Vagina (tissue), 2 donors: Measurements from ENCODE around the gene CNDP1. TPM values are rescaled to one million over a fixed set of nuclear protein-coding genes. Genes with fewer than 3 reads are reported as not detected.

Source experiments
- DNase-seq, 2 donors: peaks; one replicate each; pipeline ENCODE4 v3.0.0-alpha.2; 2017; ENCODE audit errors: extremely low spot score in 2 of 2
- H3K27ac ChIP-seq: fragments of 200-600 bp; sonication (generic); one replicate; pipeline ENCODE4 v1.5.1; 2019
- H3K27me3 ChIP-seq: fragments of 200-600 bp; sonication (generic); one replicate; pipeline ENCODE4 v1.5.1; 2019
- H3K36me3 ChIP-seq, 2 donors: fragments of 200-600 bp; sonication (generic); one replicate each; pipeline ENCODE4 v1.5.1; 2017 to 2019
- H3K4me1 ChIP-seq: fragments of 200-600 bp; sonication (generic); one replicate; pipeline ENCODE4 v1.5.1; 2019
- H3K4me3 ChIP-seq, 2 donors: fragments of 200-600 bp; sonication (generic); 1 replicate in 1 of 2; 2 replicates in 1 of 2; pipeline ENCODE4 v1.5.1; 2016 to 2019
- H3K9me3 ChIP-seq: fragments of 200-600 bp; sonication (generic); one replicate; pipeline ENCODE4 v1.5.1; 2019
- CTCF ChIP-seq, 3 experiments: fragments of 450-650 bp in 2 of 3; fragments of 200-600 bp in 1 of 3; sonication (generic) in 1 of 3; IDR thresholded peaks; one replicate each; pipeline ENCODE4 v1.5.1; 2017 to 2019; ENCODE audit warnings: antibody characterized with exemption in 3 of 3, mild to moderate bottlenecking in 2 of 3, moderate library complexity in 2 of 3
- POLR2A ChIP-seq, 2 donors: fragments of 450-650 bp; IDR thresholded peaks; one replicate each; pipeline ENCODE4 v1.6.1; 2017; ENCODE audit warnings: antibody characterized with exemption in 2 of 2, mild to moderate bottlenecking in 2 of 2, moderate library complexity in 2 of 2
- POLR2AphosphoS5 ChIP-seq, 2 donors: sonication (generic); formaldehyde crosslinking; IDR thresholded peaks; one replicate each; pipeline ENCODE4 v1.9.0; 2017; ENCODE audit warnings: antibody characterized with exemption in 2 of 2, mild to moderate bottlenecking in 2 of 2, low read depth in 1 of 2; ENCODE audit not compliant: insufficient read depth in 1 of 2
- intact Hi-C: fragments of 100-400 bp; cut with DNase I; formaldehyde crosslinking; loops from one replicate; pipeline ENCODE4 v1.15.1; 2023
- total RNA-seq: library from RNA; depleted of rRNA; stranded (reverse); fragments of >200 nt; gene quantifications from one replicate; pipeline ENCODE4 v1.2.3, GENCODE V29; 2016

Gene CNDP1
- total RNA-seq, 1 donor from 2014 or later = 9.8 TPM

- no peaks in the 10 kb centered on the region for H3K4me1 ChIP-seq
- no peaks in the 10 kb centered on the region for H3K27me3 ChIP-seq
- intact Hi-C loops = no loop called here
- H3K36me3 ChIP-seq = peaks cover 0 to 83% of the 10 kb centered on the region in 2 donors
- H3K9me3 ChIP-seq = no peaks in the 10 kb centered on the region
- H3K4me3 ChIP-seq = no peak overlapping the region
- peak in 1 of 2 donors; percentile 67 for DNase-seq
- H3K27ac ChIP-seq = no peak overlapping the region
- TF ChIP-seq CTCF (IDR thresholded peaks at IDR 0.05) (no peak), POLR2A (IDR thresholded peaks at IDR 0.05) (no peak), POLR2AphosphoS5 (IDR thresholded peaks at IDR 0.05; ENCODE audit: insufficient read depth in 1 of 2, low read depth in 1 of 2) (no peak)
Observed at GRCh38 chr18:74512321-74513053, 21.8 kb upstream of the CNDP1 start.

- Histone ChIP-seq H3K9me3 (no peaks in the 10 kb centered on the region), H3K27me3 (no peaks in the 10 kb centered on the region), H3K4me3 (no peak overlapping the region), H3K27ac (no peak overlapping the region), H3K36me3 (peaks cover 0 to 85% of the 10 kb centered on the region in 2 donors), H3K4me1 (no peaks in the 10 kb centered on the region)
- DNase-seq = peak in 1 of 2 donors; percentile 90
- TF ChIP-seq CTCF (IDR thresholded peaks at IDR 0.05) = no peak
- no peak for TF ChIP-seq POLR2AphosphoS5 (IDR thresholded peaks at IDR 0.05; ENCODE audit: insufficient read depth in 1 of 2, low read depth in 1 of 2)
- no peak for TF ChIP-seq POLR2A (IDR thresholded peaks at IDR 0.05)
- intact Hi-C loops = no loop called here
Observed at GRCh38 chr18:74513149-74513882, 21.0 kb upstream of the CNDP1 start.

- Histone ChIP-seq H3K27me3 (no peaks in the 10 kb centered on the region), H3K27ac (no peak overlapping the region), H3K4me1 (no peaks in the 10 kb centered on the region), H3K36me3 (peaks cover 0 to 85% of the 10 kb centered on the region in 2 donors), H3K4me3 (no peak overlapping the region), H3K9me3 (no peaks in the 10 kb centered on the region)
- no peak for DNase-seq
- intact Hi-C loops = no loop called here
- no peak for TF ChIP-seq CTCF (IDR thresholded peaks at IDR 0.05)
- no peak for TF ChIP-seq POLR2AphosphoS5 (IDR thresholded peaks at IDR 0.05; ENCODE audit: insufficient read depth in 1 of 2, low read depth in 1 of 2)
- no peak for TF ChIP-seq POLR2A (IDR thresholded peaks at IDR 0.05)
Observed at GRCh38 chr18:74513883-74514205, 20.5 kb upstream of the CNDP1 start.

GRCh38 chr18:74514860-74515495 is 19.3 kb upstream of the CNDP1 start:
- peak in 1 of 2 donors; percentile 52 for DNase-seq
- H3K4me1 ChIP-seq = no peaks in the 10 kb centered on the region
- H3K9me3 ChIP-seq = no peaks in the 10 kb centered on the region
- intact Hi-C loops = no loop called here
- no peaks in the 10 kb centered on the region for H3K27me3 ChIP-seq
- TF ChIP-seq POLR2A (IDR thresholded peaks at IDR 0.05) (no peak), CTCF (IDR thresholded peaks at IDR 0.05) (no peak), POLR2AphosphoS5 (IDR thresholded peaks at IDR 0.05; ENCODE audit: insufficient read depth in 1 of 2, low read depth in 1 of 2) (no peak)
- H3K36me3 ChIP-seq = peaks cover 0 to 85% of the 10 kb centered on the region in 2 donors
- H3K4me3 ChIP-seq = no peak overlapping the region
- H3K27ac ChIP-seq = no peak overlapping the region
